H1 (cell line): ENCODE measurements around the gene BHMT. TPM values are rescaled to one million over a fixed set of nuclear protein-coding genes. Genes with fewer than 3 reads are reported as not detected.

ENCODE experiments used
- CTCF ChIA-PET: fragments of 300-600 bp; sonication (Branson Sonifier 250); formaldehyde crosslinking; loops from one replicate; lab custom pipeline; 2021; ENCODE audit not compliant: partially characterized antibody; lab: Charles Lee
- POLR2A ChIA-PET: fragments of 300-600 bp; sonication (Branson Sonifier 250); formaldehyde crosslinking; loops from one replicate; lab custom pipeline; 2021; ENCODE audit warnings: inconsistent platforms; ENCODE audit not compliant: partially characterized antibody; lab: Charles Lee
- DNase-seq, 2 experiments: peaks; one replicate each; pipeline versions ENCODE4 v3.0.0 to v3.0.0-alpha.2; 2010 to 2022; ENCODE audit warnings: low spot score in 2 of 2, low read depth in 1 of 2, mixed read lengths in 1 of 2
- FAIRE-seq: peaks from 2 replicates; lab custom pipeline; 2011; peaks lifted over from hg19 to GRCh38; lab: Jason Lieb, UNC
- H2AFZ ChIP-seq: 2 replicates; pipeline ENCODE4 v1.8.1; 2012; ENCODE audit warnings: low read length, inconsistent platforms
- H2AK5ac ChIP-seq: 2 replicates; pipeline ENCODE4 v1.6.1; 2013; ENCODE audit warnings: low read depth, low read length
- H2BK120ac ChIP-seq: replicated peaks from 2 replicates; pipeline ENCODE3; 2013; ENCODE audit warnings: low read depth, low read length, inconsistent platforms
- H2BK12ac ChIP-seq: 2 replicates; pipeline ENCODE4 v1.6.1; 2013; ENCODE audit warnings: low read depth, low read length
- H2BK15ac ChIP-seq: 2 replicates; pipeline ENCODE4 v1.6.1; 2013; ENCODE audit warnings: low read length
- H2BK20ac ChIP-seq: 2 replicates; pipeline ENCODE4 v1.6.1; 2013; ENCODE audit warnings: low read length
- H2BK5ac ChIP-seq: 2 replicates; pipeline ENCODE4 v1.6.1; 2013; ENCODE audit warnings: low read depth, low read length
- H3K14ac ChIP-seq: 2 replicates; pipeline ENCODE4 v1.6.1; 2013; ENCODE audit warnings: inconsistent platforms; ENCODE audit not compliant: insufficient read length
- H3K18ac ChIP-seq: 2 replicates; pipeline ENCODE4 v1.6.1; 2013; ENCODE audit warnings: low read length; ENCODE audit errors: extremely low read depth
- H3K23ac ChIP-seq: 2 replicates; pipeline ENCODE4 v1.6.1; 2013; ENCODE audit warnings: inconsistent platforms; ENCODE audit not compliant: insufficient read length
- H3K23me2 ChIP-seq: 2 replicates; pipeline ENCODE4 v1.6.1; 2013; ENCODE audit warnings: low read depth, low read length
- H3K27ac ChIP-seq: 2 replicates; pipeline ENCODE4 v1.6.1; 2011; ENCODE audit warnings: low read depth, low read length, inconsistent platforms
- H3K27me3 ChIP-seq, 4 experiments: replicated peaks in 1 of 4; 1 replicate in 1 of 4; 2 replicates in 3 of 4; pipeline versions ENCODE4 v1.6.1 to v1.8.1; 2011 to 2013; ENCODE audit warnings: low read length in 3 of 4, mild to moderate bottlenecking in 3 of 4, inconsistent platforms in 2 of 4, mixed read lengths in 2 of 4, moderate library complexity in 1 of 4; ENCODE audit not compliant: control insufficient read depth in 3 of 4, insufficient read depth in 3 of 4; ENCODE audit errors: extremely low read depth in 1 of 4
- H3K36me3 ChIP-seq, 4 experiments: 2 replicates each; pipeline versions ENCODE4 v1.6.1 to v1.8.1; 2011 to 2013; ENCODE audit warnings: mild to moderate bottlenecking in 4 of 4, low read length in 3 of 4, moderate library complexity in 2 of 4, control low read depth in 1 of 4, inconsistent platforms in 1 of 4; ENCODE audit not compliant: insufficient read depth in 4 of 4, control insufficient read depth in 2 of 4
- H3K4ac ChIP-seq: replicated peaks from 2 replicates; pipeline ENCODE3; 2013; ENCODE audit warnings: low read length, low read depth, mixed read lengths, inconsistent platforms; ENCODE audit not compliant: insufficient read length
- H3K4me1 ChIP-seq, 4 experiments: replicated peaks in 1 of 4; 1 replicate in 1 of 4; 2 replicates in 3 of 4; pipeline versions ENCODE4 v1.6.1 to v1.8.1; 2011 to 2013; ENCODE audit warnings: low read length in 3 of 4, inconsistent platforms in 2 of 4, mixed read lengths in 1 of 4; ENCODE audit not compliant: insufficient read depth in 4 of 4, control insufficient read depth in 3 of 4
- H3K4me2 ChIP-seq, 2 experiments: 2 replicates each; pipeline versions ENCODE4 v1.6.1 to v1.8.1; 2011 to 2013; ENCODE audit warnings: low read depth in 2 of 2, low read length in 2 of 2, control low read depth in 1 of 2, inconsistent platforms in 1 of 2, mild to moderate bottlenecking in 1 of 2; ENCODE audit not compliant: insufficient read depth in 1 of 2
- H3K4me3 ChIP-seq, 4 experiments: fragments of 200-600, 300-600 bp in 1 of 4; sonication (generic), shearing (Covaris generic), sonication (Bioruptor Twin) in 1 of 4; 2 replicates each; pipeline versions ENCODE4 v1.5.1 to v1.8.1; 2011 to 2016; ENCODE audit warnings: low read length in 4 of 4, low read depth in 3 of 4, control low read depth in 2 of 4, inconsistent platforms in 2 of 4, mild to moderate bottlenecking in 2 of 4, mixed read lengths in 1 of 4, moderate library complexity in 1 of 4; ENCODE audit not compliant: insufficient read depth in 2 of 4; ENCODE audit errors: extremely low read depth in 1 of 4
- H3K56ac ChIP-seq: replicated peaks from 2 replicates; pipeline ENCODE3; 2013; ENCODE audit warnings: low read depth, mild to moderate bottlenecking, mixed read lengths, low read length, inconsistent platforms; ENCODE audit not compliant: insufficient read length
- H3K79me1 ChIP-seq: 2 replicates; pipeline ENCODE4 v1.6.1; 2013; ENCODE audit warnings: low read depth, low read length, control low read depth
- H3K79me2 ChIP-seq, 2 experiments: 2 replicates each; pipeline versions ENCODE4 v1.6.1 to v1.8.1; 2012 to 2013; ENCODE audit warnings: low read length in 2 of 2, mild to moderate bottlenecking in 2 of 2, inconsistent platforms in 1 of 2; ENCODE audit not compliant: insufficient read depth in 2 of 2, control insufficient read depth in 1 of 2
- H3K9ac ChIP-seq, 4 experiments: replicated peaks in 1 of 4; 1 replicate in 1 of 4; 2 replicates in 3 of 4; pipeline versions ENCODE4 v1.6.1 to v1.8.1; 2011 to 2013; ENCODE audit warnings: low read depth in 3 of 4, low read length in 3 of 4, control low read depth in 2 of 4, mild to moderate bottlenecking in 2 of 4, moderate library complexity in 2 of 4, inconsistent platforms in 1 of 4; ENCODE audit errors: extremely low read depth in 1 of 4
- H3K9me3 ChIP-seq, 2 experiments: 2 replicates each; pipeline versions ENCODE4 v1.6.1 to v1.8.1; 2012 to 2013; ENCODE audit warnings: mild to moderate bottlenecking in 2 of 2, moderate library complexity in 2 of 2, control low read depth in 1 of 2, inconsistent platforms in 1 of 2, low read depth in 1 of 2, low read length in 1 of 2, mixed read lengths in 1 of 2; ENCODE audit not compliant: insufficient read depth in 2 of 2
- H4K20me1 ChIP-seq, 2 experiments: replicated peaks in 1 of 2; 2 replicates each; pipeline versions ENCODE3 to v1.8.1; 2011 to 2013; ENCODE audit warnings: inconsistent platforms in 2 of 2, low read length in 2 of 2, mild to moderate bottlenecking in 1 of 2; ENCODE audit not compliant: insufficient read depth in 2 of 2, control insufficient read depth in 1 of 2
- H4K5ac ChIP-seq: 2 replicates; pipeline ENCODE4 v1.6.1; 2013; ENCODE audit warnings: low read length, low read depth, mixed read lengths, inconsistent platforms; ENCODE audit not compliant: insufficient read length
- H4K8ac ChIP-seq: 2 replicates; pipeline ENCODE4 v1.8.0; 2013; ENCODE audit warnings: mild to moderate bottlenecking, moderate library complexity, low read length, inconsistent platforms; ENCODE audit not compliant: insufficient read depth; ENCODE audit errors: extremely low read depth
- H4K91ac ChIP-seq: replicated peaks from 2 replicates; pipeline ENCODE3; 2013; ENCODE audit warnings: low read length, mixed read lengths, inconsistent platforms; ENCODE audit not compliant: insufficient read length
- ASH2L ChIP-seq: fragments of 200-600, 300-600 bp; sonication (generic); IDR thresholded peaks from one replicate; pipeline ENCODE4 v1.7.1; 2017; ENCODE audit warnings: low read length
- CHD1 ChIP-seq: IDR thresholded peaks from 2 replicates; pipeline ENCODE4 v1.6.1; 2012; ENCODE audit warnings: low read depth, low read length, improper control_type of control experiment
- CHD2 ChIP-seq: IDR thresholded peaks from 2 replicates; pipeline ENCODE4 v1.6.1; 2012; ENCODE audit warnings: low read length, improper control_type of control experiment
- EZH2 ChIP-seq: fragments of 200-600 bp; sonication (generic); IDR thresholded peaks from 2 replicates; pipeline ENCODE4 v1.7.1; 2012; ENCODE audit warnings: low read depth, mild to moderate bottlenecking, moderate library complexity, low read length, inconsistent platforms; ENCODE audit not compliant: severe bottlenecking
- JUND ChIP-seq: IDR thresholded peaks from 2 replicates; pipeline ENCODE4 v1.6.1; 2011; ENCODE audit warnings: mild to moderate bottlenecking, improper control_type of control experiment, low read length
- KDM1A ChIP-seq: fragments of 200-600, 300-600 bp; sonication (generic); IDR thresholded peaks from 2 replicates; pipeline ENCODE4 v1.7.1; 2016; ENCODE audit warnings: mild to moderate bottlenecking, low read length, borderline replicate concordance
- POLR2A ChIP-seq, 2 experiments: IDR thresholded peaks; 1 replicate in 1 of 2; 2 replicates in 1 of 2; pipeline ENCODE4 v1.6.1; 2011; ENCODE audit warnings: low read depth in 2 of 2, low read length in 2 of 2, mild to moderate bottlenecking in 2 of 2; ENCODE audit errors: control extremely low read depth in 1 of 2
- RAD21 ChIP-seq, 2 experiments: IDR thresholded peaks in 1 of 2; conservative IDR thresholded peaks in 1 of 2; 2 replicates each; pipeline ENCODE4 v1.6.1; 2011; ENCODE audit warnings: low read depth in 2 of 2, low read length in 2 of 2, improper control_type of control experiment in 1 of 2, inconsistent platforms in 1 of 2, mild to moderate bottlenecking in 1 of 2, moderate library complexity in 1 of 2
- polyA plus RNA-seq, 7 experiments: library from polyadenylated mRNA; depleted of rRNA in 3 of 7; stranded (reverse) in 5 of 7; unstranded in 2 of 7; fragments of >200 nt in 5 of 7; fragments of 200-250 nt in 2 of 7; gene quantifications; 1 replicate in 5 of 7; 2 replicates in 1 of 7; 4 replicates in 1 of 7; pipeline versions ENCODE4 v1.2.1 to v1.2.3, GENCODE V29; 2011 to 2013; ENCODE audit warnings: missing spikeins in 2 of 7, mixed read lengths in 2 of 7
- total RNA-seq: library from RNA; stranded (reverse); fragmentation: NEBNext Ultra II Directional; extraction: Animal tissue kit (Norgen Biotek cat#: 25700); gene quantifications from 2 replicates; pipeline ENCODE4 v1.2.1, GENCODE V29; 2021

BHMT gene
- total and polyA plus RNA-seq, 2 of the 8 experiments (the other 6 are each of a cell fraction or from before 2014, with no cell fraction given) = 0.54 to 1.6 TPM

DNA sequence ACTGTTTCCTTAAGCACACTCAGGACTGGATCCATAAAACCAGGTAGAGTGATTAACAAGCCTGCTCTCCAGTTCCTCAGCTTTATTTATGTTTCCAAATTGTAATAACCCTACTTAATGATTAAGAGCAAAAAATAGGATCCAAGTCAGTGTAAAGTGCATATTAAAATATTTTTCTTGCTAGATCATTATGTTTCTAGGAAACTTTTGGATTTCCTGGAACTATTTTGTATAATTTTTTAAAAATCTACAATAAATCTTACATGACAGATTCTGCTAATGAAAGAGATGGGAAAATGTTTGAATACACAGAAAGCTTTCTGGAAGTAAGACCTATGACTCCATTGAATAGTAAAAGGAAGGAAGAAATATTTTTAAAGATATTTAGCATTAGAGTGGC is 35.5 kb downstream of the BHMT start:
- Histone ChIP-seq H4K5ac (no peak overlapping the region), H3K9ac (no peak overlapping the region), H2AFZ (no peak overlapping the region), H4K91ac (no peak overlapping the region), H3K9me3 (no peaks in the 10 kb centered on the region), H2BK12ac (no peak overlapping the region), H3K23me2 (no peaks in the 10 kb centered on the region; the same call in 1 of the 2 replicates), H4K8ac (no peak overlapping the region), H2BK5ac (no peak overlapping the region), H3K27me3 (no peaks in the 10 kb centered on the region), H3K36me3 (no peaks in the 10 kb centered on the region), H3K14ac (no peak overlapping the region), H2BK120ac (no peak overlapping the region), H3K18ac (no peak overlapping the region), H4K20me1 (no peaks in the 10 kb centered on the region), H2AK5ac (no peak overlapping the region), H3K56ac (no peak overlapping the region), H3K27ac (no peak overlapping the region), H2BK15ac (no peak overlapping the region), H3K79me2 (no peaks in the 10 kb centered on the region), H3K79me1 (no peaks in the 10 kb centered on the region), H3K4me1 (peaks cover 0 to 5% (median 2%) of the 10 kb centered on the region in 4 experiments; a peak in 5 of 7 replicates), H3K23ac (no peak overlapping the region), H2BK20ac (no peak overlapping the region), H3K4me3 (no peak overlapping the region), H3K4me2 (no peak overlapping the region), H3K4ac (no peak overlapping the region)
- CTCF ChIA-PET = interaction anchor here (1.3 to 6.2 kb wide), 3 partner anchors 14 to 127 kb away, joined by 4 to 70 read pairs (median 11); no protein-coding TSS in a partner anchor
- FAIRE-seq = no peak
- POLR2A ChIA-PET = interaction anchor here (0.7 kb wide), 1 partner anchor 14 kb away, joined by 3 read pairs; no protein-coding TSS in a partner anchor
- TF ChIP-seq JUND (no peak), CHD1 (no peak), EZH2 (no peak), KDM1A (no peak), RAD21 (IDR thresholded peaks at IDR 0.05 in 1 of 2, conservative IDR thresholded peaks at IDR 0.05 in 1 of 2; ENCODE audit: low read depth in 2 of 2, low read length in 2 of 2) (no peak), ASH2L (no peak), CHD2 (no peak), POLR2A (IDR thresholded peaks at IDR 0.05; ENCODE audit: control extremely low read depth in 1 of 2, low read depth in 2 of 2, low read length in 2 of 2) (no peak)
- no peak for DNase-seq
